Measurements from ENCODE around the gene LOXL1.

The LOXL1 gene

DNA sequence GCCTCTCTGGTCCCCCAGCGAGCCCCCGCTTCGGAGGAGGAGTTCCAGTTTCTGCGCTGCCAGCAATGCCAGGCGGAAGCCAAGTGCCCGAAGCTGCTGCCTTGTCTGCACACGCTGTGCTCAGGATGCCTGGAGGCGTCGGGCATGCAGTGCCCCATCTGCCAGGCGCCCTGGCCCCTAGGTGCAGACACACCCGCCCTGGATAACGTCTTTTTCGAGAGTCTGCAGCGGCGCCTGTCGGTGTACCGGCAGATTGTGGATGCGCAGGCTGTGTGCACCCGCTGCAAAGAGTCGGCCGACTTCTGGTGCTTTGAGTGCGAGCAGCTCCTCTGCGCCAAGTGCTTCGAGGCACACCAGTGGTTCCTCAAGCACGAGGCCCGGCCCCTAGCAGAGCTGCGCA is 71.7 kb downstream of the LOXL1 start:
- DNase-seq = no peak
